COR-L47 (cell line): ENCODE data around the gene CTF1.
"Not testable (repeated sequence)": the region's sequence is repeated elsewhere in the genome, so short reads cannot be mapped to it uniquely, and the experiment has no call there.

ENCODE experiments used
- DNase-seq: peaks from one replicate; lab custom pipeline; 2025; lab: John Stamatoyannopoulos, UW

The CTF1 gene

GRCh38 chr16:30931068-30931650 lies 34.7 kb downstream of the CTF1 start:
- no peak for DNase-seq

- DNase-seq = no peak
These were observed 38.6 kb downstream of the CTF1 start for GRCh38 chr16:30934827-30935557.

GRCh38 chr16:30937692-30938091 lies 41.3 kb downstream of the CTF1 start:
- no peak for DNase-seq

- not testable (repeated sequence) for DNase-seq
These were observed 43.2 kb downstream of the CTF1 start for GRCh38 chr16:30939571-30939970.

GRCh38 chr16:30941600-30942425 lies 45.4 kb downstream of the CTF1 start:
- DNase-seq = peak; percentile 60

GRCh38 chr16:30942426-30942806 lies 46.0 kb downstream of the CTF1 start:
- DNase-seq = no peak

GRCh38 chr16:30944352-30944751 lies 47.9 kb downstream of the CTF1 start:
- no peak for DNase-seq

GRCh38 chr16:30946671-30947540 lies 50.5 kb downstream of the CTF1 start:
- no peak for DNase-seq

- DNase-seq = no peak
These were observed 51.1 kb downstream of the CTF1 start for GRCh38 chr16:30947541-30947858.

- peak; percentile 91 for DNase-seq
These were observed 51.6 kb downstream of the CTF1 start for GRCh38 chr16:30947859-30948666.

GRCh38 chr16:30948667-30949649 lies 52.5 kb downstream of the CTF1 start, which contains the start of gene ORAI3:
Gene ORAI3, plus strand, starts transcription at chr16:30949068. Its CDS starts 222 bp downstream, at chr16:30949290.
- no peak for DNase-seq

GRCh38 chr16:30949650-30950515 lies 53.5 kb downstream of the CTF1 start:
- DNase-seq = no peak

- DNase-seq = no peak
These were observed 54.2 kb downstream of the CTF1 start for GRCh38 chr16:30950516-30951065.

GRCh38 chr16:30951193-30951592 lies 54.8 kb downstream of the CTF1 start:
- no peak for DNase-seq

- DNase-seq = no peak
These were observed 55.3 kb downstream of the CTF1 start for GRCh38 chr16:30951750-30952149.

- DNase-seq = no peak
These were observed 56.7 kb downstream of the CTF1 start for GRCh38 chr16:30953111-30953510.
